CD14-positive monocyte (primary cell): ENCODE data around the gene CARMIL3. TPM values are rescaled to one million over a fixed set of nuclear protein-coding genes. Genes with fewer than 3 reads are reported as not detected.
"Not testable (repeated sequence)": the region's sequence is repeated elsewhere in the genome, so short reads cannot be mapped to it uniquely, and the experiment has no call there.

ENCODE experiments used
- DNase-seq, 3 donors: peaks; one replicate each; pipeline ENCODE4 v3.0.0-alpha.2; 2011 to 2022
- H2AFZ ChIP-seq: 2 replicates; pipeline ENCODE4 v1.6.0; 2012; ENCODE audit warnings: mild to moderate bottlenecking, low read depth, low read length, inconsistent platforms; ENCODE audit not compliant: insufficient read depth, poor library complexity, severe bottlenecking
- H3K27ac ChIP-seq, 2 donors: 1 replicate in 1 of 2; 2 replicates in 1 of 2; pipeline ENCODE4 v1.5.1; 2012 to 2013; ENCODE audit warnings: low read length in 2 of 2, control low read depth in 1 of 2, inconsistent platforms in 1 of 2, low read depth in 1 of 2, mild to moderate bottlenecking in 1 of 2
- H3K27me3 ChIP-seq, 2 donors: one replicate each; pipeline versions ENCODE4 v1.6.0 to v1.6.1; 2011 to 2013; ENCODE audit warnings: low read length in 2 of 2; ENCODE audit not compliant: control insufficient read depth in 2 of 2, insufficient read depth in 2 of 2
- H3K36me3 ChIP-seq, 2 donors: replicated peaks in 1 of 2; 1 replicate in 1 of 2; 2 replicates in 1 of 2; pipeline versions ENCODE4 v1.5.1 to v1.6.1; 2012 to 2013; ENCODE audit warnings: low read length in 2 of 2, control low read depth in 1 of 2, inconsistent platforms in 1 of 2, mild to moderate bottlenecking in 1 of 2; ENCODE audit not compliant: insufficient read depth in 2 of 2, control insufficient read depth in 1 of 2
- H3K4me1 ChIP-seq, 2 donors: 1 replicate in 1 of 2; 2 replicates in 1 of 2; pipeline versions ENCODE4 v1.5.1 to v1.6.1; 2012 to 2013; ENCODE audit warnings: low read length in 2 of 2, control low read depth in 1 of 2, inconsistent platforms in 1 of 2, mild to moderate bottlenecking in 1 of 2, moderate library complexity in 1 of 2; ENCODE audit not compliant: insufficient read depth in 2 of 2, control insufficient read depth in 1 of 2
- H3K4me2 ChIP-seq: replicated peaks from 2 replicates; pipeline ENCODE3; 2012; ENCODE audit warnings: low read length, moderate library complexity, mild to moderate bottlenecking; ENCODE audit not compliant: poor library complexity, severe bottlenecking; ENCODE audit errors: extremely low read depth
- H3K4me3 ChIP-seq, 3 experiments: fragments of 200-600 bp in 1 of 3; sonication (generic) in 1 of 3; replicated peaks in 1 of 3; 1 replicate in 2 of 3; 2 replicates in 1 of 3; pipeline ENCODE4 v1.5.1; 2011 to 2013; ENCODE audit warnings: low read length in 3 of 3, mild to moderate bottlenecking in 3 of 3, control low read depth in 2 of 3, low read depth in 2 of 3, inconsistent platforms in 1 of 3, moderate library complexity in 1 of 3
- H3K79me2 ChIP-seq: 2 replicates; pipeline ENCODE4 v1.6.0; 2012; ENCODE audit warnings: mild to moderate bottlenecking, control low read depth, inconsistent platforms, low read length, moderate library complexity; ENCODE audit not compliant: insufficient read depth
- H3K9ac ChIP-seq: 2 replicates; pipeline ENCODE4 v1.6.0; 2017; ENCODE audit warnings: low read length, mild to moderate bottlenecking; ENCODE audit not compliant: insufficient read depth, poor library complexity, severe bottlenecking
- H3K9me3 ChIP-seq, 2 donors: replicated peaks in 1 of 2; 1 replicate in 1 of 2; 2 replicates in 1 of 2; pipeline versions ENCODE4 v1.5.1 to v1.6.1; 2012 to 2013; ENCODE audit warnings: low read length in 2 of 2, control low read depth in 1 of 2; ENCODE audit not compliant: control insufficient read depth in 1 of 2, insufficient read depth in 1 of 2
- H4K20me1 ChIP-seq: 2 replicates; pipeline ENCODE4 v1.6.0; 2012; ENCODE audit warnings: mild to moderate bottlenecking, low read length, control low read depth, moderate library complexity; ENCODE audit not compliant: insufficient read depth
- H3K27ac Mint-ChIP-seq, 7 donors: one replicate each; pipeline ENCODE4 v1.8.0; 2020; ENCODE audit warnings: mild to moderate bottlenecking in 7 of 7, mixed read lengths in 7 of 7, moderate library complexity in 6 of 7, inconsistent platforms in 2 of 7
- H3K27me3 Mint-ChIP-seq, 3 donors: one replicate each; pipeline ENCODE4 v1.8.0; 2021 to 2022; ENCODE audit warnings: low read depth in 3 of 3, mild to moderate bottlenecking in 3 of 3, mixed read lengths in 3 of 3, moderate library complexity in 3 of 3, inconsistent platforms in 1 of 3
- H3K36me3 Mint-ChIP-seq, 2 donors: one replicate each; pipeline ENCODE4 v1.8.0; 2020; ENCODE audit warnings: mixed read lengths in 2 of 2, inconsistent platforms in 1 of 2, mild to moderate bottlenecking in 1 of 2
- H3K4me1 Mint-ChIP-seq: one replicate; pipeline ENCODE4 v1.8.0; 2020; ENCODE audit warnings: mild to moderate bottlenecking, mixed read lengths
- H3K4me3 Mint-ChIP-seq, 2 donors: one replicate each; pipeline ENCODE4 v1.8.0; 2020; ENCODE audit warnings: mild to moderate bottlenecking in 2 of 2, mixed read lengths in 2 of 2, moderate library complexity in 1 of 2
- H3K9me3 Mint-ChIP-seq, 7 donors: one replicate each; pipeline ENCODE4 v1.8.0; 2020 to 2022; ENCODE audit warnings: mixed read lengths in 7 of 7, mild to moderate bottlenecking in 6 of 7, moderate library complexity in 6 of 7, inconsistent platforms in 2 of 7
- WGBS: methylation state at CpG from one replicate; pipeline ENCODE4 v1.1.5; 2013; ENCODE audit warnings: missing lambda C conversion rate; ENCODE audit not compliant: insufficient coverage; 5-methylcytosine and 5-hydroxymethylcytosine counted together
- intact Hi-C, 2 donors: fragments of 100-400 bp; cut with micrococcal nuclease; formaldehyde crosslinking; loops; one replicate each; pipeline versions ENCODE4 v1.15.0 to v1.15.1; 2023
- polyA plus RNA-seq, 3 donors: library from polyadenylated mRNA; depleted of rRNA in 1 of 3; unstranded in 2 of 3; stranded (reverse) in 1 of 3; fragments of 300-500 nt in 2 of 3; fragments of >200 nt in 1 of 3; fragmentation: Illumina TruSeq in 2 of 3; gene quantifications; 1 replicate in 2 of 3; 2 replicates in 1 of 3; pipeline ENCODE4 v1.2.3, GENCODE V29; 2012 to 2021
- TF ChIP-seq, protein P1 (sequence below): fragments of 200-600 bp; IDR thresholded peaks from one replicate; pipeline ENCODE4 v1.8.0; 2022; ENCODE audit warnings: antibody characterized with exemption, mild to moderate bottlenecking

The CARMIL3 gene
- polyA plus RNA-seq, 3 donors = 1.0 TPM; not detected in 2

- H3K4me2 ChIP-seq, H3K27ac ChIP-seq, H3K36me3 Mint-ChIP-seq, H3K9ac ChIP-seq, H3K36me3 ChIP-seq, H2AFZ ChIP-seq, H3K27me3 Mint-ChIP-seq, H3K79me2 ChIP-seq, H3K9me3 ChIP-seq, H3K4me3 Mint-ChIP-seq, H3K4me3 ChIP-seq, H4K20me1 ChIP-seq, H3K27me3 ChIP-seq, DNase-seq: not testable (repeated sequence)
- Mint-ChIP-seq H3K9me3 (peaks cover 0 to 18% (median 11%) of the 10 kb centered on the region in 7 donors), H3K4me1 (peaks cover 50% of the 10 kb centered on the region), H3K27ac (peak overlapping the region in 1 of 7 donors; percentile 51)
- intact Hi-C loops = loop anchor here in 1 of 2 donors (5.0 kb wide), 1 partner anchor 44 kb away; the partner anchor contains the start of gene DHRS4L2
- WGBS = no CpG with 5 or more reads among the region's 2 CpGs
- peaks cover 34 to 35% of the 10 kb centered on the region in 2 donors for H3K4me1 ChIP-seq
These were observed 20.5 kb upstream of the CARMIL3 start for GRCh38 chr14:24031331-24031730.

GRCh38 chr14:24032727-24033418 is 18.9 kb upstream of the CARMIL3 start:
- H3K27me3 Mint-ChIP-seq = no peaks in the 10 kb centered on the region
- H3K27ac ChIP-seq = peak overlapping the region in 1 of 2 donors; percentile 58
- H3K27ac Mint-ChIP-seq = peak overlapping the region; percentile 46 to 83 (median 71)
- H3K9me3 ChIP-seq = peaks cover 0 to 3% of the 10 kb centered on the region in 2 donors
- H3K4me1 Mint-ChIP-seq = peaks cover 47% of the 10 kb centered on the region
- 100% methylated on average over 1 of the region's 2 CpGs for WGBS
- DNase-seq = peak; percentile 64 to 84 (median 79)
- no peak overlapping the region for H3K4me2 ChIP-seq
- H3K4me3 Mint-ChIP-seq = no peak overlapping the region
- intact Hi-C loops = loop anchor here in 1 of 2 donors (5.0 kb wide), 1 partner anchor 46 kb away; the partner anchor contains the start of gene DHRS4L2
- H3K27me3 ChIP-seq = no peaks in the 10 kb centered on the region
- no peaks in the 10 kb centered on the region for H3K36me3 ChIP-seq
- H3K9ac ChIP-seq = no peak overlapping the region
- TF ChIP-seq, protein P1, sequence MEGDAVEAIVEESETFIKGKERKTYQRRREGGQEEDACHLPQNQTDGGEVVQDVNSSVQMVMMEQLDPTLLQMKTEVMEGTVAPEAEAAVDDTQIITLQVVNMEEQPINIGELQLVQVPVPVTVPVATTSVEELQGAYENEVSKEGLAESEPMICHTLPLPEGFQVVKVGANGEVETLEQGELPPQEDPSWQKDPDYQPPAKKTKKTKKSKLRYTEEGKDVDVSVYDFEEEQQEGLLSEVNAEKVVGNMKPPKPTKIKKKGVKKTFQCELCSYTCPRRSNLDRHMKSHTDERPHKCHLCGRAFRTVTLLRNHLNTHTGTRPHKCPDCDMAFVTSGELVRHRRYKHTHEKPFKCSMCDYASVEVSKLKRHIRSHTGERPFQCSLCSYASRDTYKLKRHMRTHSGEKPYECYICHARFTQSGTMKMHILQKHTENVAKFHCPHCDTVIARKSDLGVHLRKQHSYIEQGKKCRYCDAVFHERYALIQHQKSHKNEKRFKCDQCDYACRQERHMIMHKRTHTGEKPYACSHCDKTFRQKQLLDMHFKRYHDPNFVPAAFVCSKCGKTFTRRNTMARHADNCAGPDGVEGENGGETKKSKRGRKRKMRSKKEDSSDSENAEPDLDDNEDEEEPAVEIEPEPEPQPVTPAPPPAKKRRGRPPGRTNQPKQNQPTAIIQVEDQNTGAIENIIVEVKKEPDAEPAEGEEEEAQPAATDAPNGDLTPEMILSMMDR = no peak
- peaks cover 0 to 18% (median 11%) of the 10 kb centered on the region in 7 donors for H3K9me3 Mint-ChIP-seq
- peaks cover 35 to 43% of the 10 kb centered on the region in 2 donors for H3K4me1 ChIP-seq
- no peaks in the 10 kb centered on the region for H3K36me3 Mint-ChIP-seq
- H3K79me2 ChIP-seq = no peaks in the 10 kb centered on the region
- H4K20me1 ChIP-seq = no peaks in the 10 kb centered on the region
- no peak overlapping the region for H2AFZ ChIP-seq
- no peak overlapping the region for H3K4me3 ChIP-seq

GRCh38 chr14:24035769-24036168 is 16.0 kb upstream of the CARMIL3 start:
- Mint-ChIP-seq H3K27ac (peak overlapping the region; percentile 18 to 87 (median 66)), H3K9me3 (peaks cover 0 to 14% (median 6%) of the 10 kb centered on the region in 7 donors), H3K4me1 (peaks cover 61% of the 10 kb centered on the region), H3K4me3 (peak overlapping the region; percentile 99 to 100)
- H3K4me3 ChIP-seq = peak overlapping the region; percentile 61 to 88 (median 68)
- peaks cover 45 to 54% of the 10 kb centered on the region in 2 donors for H3K4me1 ChIP-seq
- H3K27me3 ChIP-seq, H3K27ac ChIP-seq, H4K20me1 ChIP-seq, H3K79me2 ChIP-seq, H3K9me3 ChIP-seq, H3K27me3 Mint-ChIP-seq, intact Hi-C loops, H3K36me3 Mint-ChIP-seq, H3K36me3 ChIP-seq: not testable (repeated sequence)
- H3K4me2 ChIP-seq = peak overlapping the region; percentile 80
- H3K9ac ChIP-seq = peak overlapping the region; percentile 73
- H2AFZ ChIP-seq = peak overlapping the region; percentile 95
- no CpG with 5 or more reads among the region's 4 CpGs for WGBS
- DNase-seq = peak in 1 of 3 donors; percentile 30
